Epithelial cell of proximal tubule (primary cell): ENCODE measurements around the gene KLHL29. TPM values are rescaled to one million over a fixed set of nuclear protein-coding genes. Genes with fewer than 3 reads are reported as not detected.

ENCODE experiments used
- DNase-seq: peaks from one replicate; pipeline ENCODE4 v3.0.0-alpha.2; 2011; ENCODE audit warnings: low read depth
- H3K4me3 ChIP-seq: 2 replicates; pipeline ENCODE4 v1.5.1; 2011; ENCODE audit warnings: low read depth, mild to moderate bottlenecking, low read length
- total RNA-seq: library from RNA; depleted of rRNA; stranded (reverse); fragments of >200 nt; gene quantifications from 2 replicates; pipeline ENCODE4 v1.2.3, GENCODE V29; 2015
- TF ChIP-seq, protein P1 (sequence below): conservative IDR thresholded peaks from 2 replicates; pipeline ENCODE4 v1.5.1; 2012; ENCODE audit warnings: low read depth, mild to moderate bottlenecking, low read length

Gene KLHL29
- total RNA-seq, 1 donor from 2014 or later, result 12.0 TPM

DNA sequence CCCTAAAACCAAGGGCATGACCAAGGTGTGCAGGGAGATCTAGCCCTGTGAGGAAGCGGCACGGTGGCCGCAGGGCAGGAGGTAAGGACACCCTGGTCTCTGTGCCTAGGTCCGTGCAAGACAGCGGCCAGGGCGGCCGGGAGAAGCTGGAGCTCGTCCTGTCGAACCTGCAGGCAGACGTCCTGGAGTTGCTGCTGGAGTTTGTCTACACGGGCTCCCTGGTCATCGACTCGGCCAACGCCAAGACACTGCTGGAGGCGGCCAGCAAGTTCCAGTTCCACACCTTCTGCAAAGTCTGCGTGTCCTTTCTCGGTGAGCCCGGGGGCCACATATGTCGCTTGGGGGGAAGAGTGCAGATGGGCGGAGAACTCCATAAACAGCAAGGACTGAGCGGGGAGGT lies 306.6 kb downstream of the KLHL29 start:
- TF ChIP-seq, protein P1, sequence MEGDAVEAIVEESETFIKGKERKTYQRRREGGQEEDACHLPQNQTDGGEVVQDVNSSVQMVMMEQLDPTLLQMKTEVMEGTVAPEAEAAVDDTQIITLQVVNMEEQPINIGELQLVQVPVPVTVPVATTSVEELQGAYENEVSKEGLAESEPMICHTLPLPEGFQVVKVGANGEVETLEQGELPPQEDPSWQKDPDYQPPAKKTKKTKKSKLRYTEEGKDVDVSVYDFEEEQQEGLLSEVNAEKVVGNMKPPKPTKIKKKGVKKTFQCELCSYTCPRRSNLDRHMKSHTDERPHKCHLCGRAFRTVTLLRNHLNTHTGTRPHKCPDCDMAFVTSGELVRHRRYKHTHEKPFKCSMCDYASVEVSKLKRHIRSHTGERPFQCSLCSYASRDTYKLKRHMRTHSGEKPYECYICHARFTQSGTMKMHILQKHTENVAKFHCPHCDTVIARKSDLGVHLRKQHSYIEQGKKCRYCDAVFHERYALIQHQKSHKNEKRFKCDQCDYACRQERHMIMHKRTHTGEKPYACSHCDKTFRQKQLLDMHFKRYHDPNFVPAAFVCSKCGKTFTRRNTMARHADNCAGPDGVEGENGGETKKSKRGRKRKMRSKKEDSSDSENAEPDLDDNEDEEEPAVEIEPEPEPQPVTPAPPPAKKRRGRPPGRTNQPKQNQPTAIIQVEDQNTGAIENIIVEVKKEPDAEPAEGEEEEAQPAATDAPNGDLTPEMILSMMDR, result no peak
- no peak overlapping the region for H3K4me3 ChIP-seq
- DNase-seq, result no peak

DNA sequence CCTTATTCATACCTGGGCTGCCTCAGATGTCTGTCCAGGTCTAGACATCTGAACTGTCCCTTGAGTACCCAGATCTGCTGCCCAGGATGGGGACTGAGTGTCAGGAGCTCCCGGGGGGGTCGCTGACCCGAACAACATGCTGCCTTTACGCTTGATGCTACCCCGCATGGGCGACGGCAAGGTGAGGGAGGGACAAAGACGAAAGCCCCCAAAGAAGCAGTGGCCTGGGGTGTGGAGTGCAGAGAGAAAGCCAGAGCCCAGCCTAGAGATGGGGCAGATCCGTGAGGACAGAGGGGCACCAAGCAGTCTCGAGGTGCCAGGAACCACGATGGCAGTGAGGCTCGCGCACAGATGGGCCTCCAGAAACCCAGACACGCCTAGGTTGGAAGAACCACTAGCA lies 307.3 kb downstream of the KLHL29 start:
- DNase-seq, result no peak
- TF ChIP-seq, protein P1, result no peak
- H3K4me3 ChIP-seq, result no peak overlapping the region

DNA sequence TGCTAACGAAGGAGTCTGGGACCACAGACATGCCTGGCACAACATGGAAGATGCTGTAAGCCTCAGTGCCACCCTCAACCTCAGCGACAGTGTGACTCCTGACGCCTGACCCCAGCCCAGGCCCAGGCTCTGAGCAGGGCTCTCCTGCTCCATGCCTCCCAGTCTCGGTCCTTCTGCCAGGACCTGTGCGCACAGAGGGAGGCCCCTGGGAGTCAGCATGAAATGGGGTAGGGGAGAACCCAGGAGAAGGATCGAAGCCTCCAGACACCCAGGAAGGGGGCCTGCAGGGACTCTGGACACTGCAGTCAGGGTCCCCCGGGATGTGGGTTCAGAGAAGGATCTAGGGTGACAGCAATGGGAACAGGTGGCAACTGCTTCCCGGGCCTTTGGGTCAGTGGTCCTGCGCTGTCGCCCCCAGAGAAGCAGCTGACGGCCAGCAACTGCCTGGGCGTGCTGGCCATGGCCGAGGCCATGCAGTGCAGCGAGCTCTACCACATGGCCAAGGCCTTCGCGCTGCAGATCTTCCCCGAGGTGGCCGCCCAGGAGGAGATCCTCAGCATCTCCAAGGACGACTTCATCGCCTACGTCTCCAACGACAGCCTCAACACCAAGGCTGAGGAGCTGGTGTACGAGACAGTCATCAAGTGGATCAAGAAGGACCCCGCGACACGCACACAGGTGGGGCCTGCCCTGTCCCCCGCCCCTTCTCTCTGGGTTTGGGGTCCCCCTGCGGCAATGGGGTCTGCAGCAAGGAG lies 308.0 kb downstream of the KLHL29 start:
- DNase-seq, result no peak
- H3K4me3 ChIP-seq, result no peak overlapping the region
- TF ChIP-seq, protein P1, result no peak

DNA sequence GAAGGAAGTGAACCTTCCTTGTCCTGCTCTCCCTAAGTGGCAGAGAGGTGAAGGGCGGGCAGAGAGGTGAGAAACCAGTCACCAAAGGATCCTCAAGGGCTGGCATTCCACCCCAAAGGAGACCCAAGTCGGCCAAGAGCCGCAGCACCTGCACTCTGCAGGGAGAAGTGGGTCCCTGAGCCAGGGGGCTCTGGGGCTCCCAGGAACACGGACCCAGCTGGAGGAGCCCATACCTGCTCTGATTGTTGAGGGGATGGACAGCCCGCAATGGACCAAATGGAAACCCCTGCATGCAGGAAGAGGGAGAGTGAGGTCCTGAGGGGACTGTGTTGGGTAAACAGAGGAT lies 308.6 kb downstream of the KLHL29 start:
- DNase-seq, result no peak
- H3K4me3 ChIP-seq, result no peak overlapping the region
- TF ChIP-seq, protein P1, result no peak

DNA sequence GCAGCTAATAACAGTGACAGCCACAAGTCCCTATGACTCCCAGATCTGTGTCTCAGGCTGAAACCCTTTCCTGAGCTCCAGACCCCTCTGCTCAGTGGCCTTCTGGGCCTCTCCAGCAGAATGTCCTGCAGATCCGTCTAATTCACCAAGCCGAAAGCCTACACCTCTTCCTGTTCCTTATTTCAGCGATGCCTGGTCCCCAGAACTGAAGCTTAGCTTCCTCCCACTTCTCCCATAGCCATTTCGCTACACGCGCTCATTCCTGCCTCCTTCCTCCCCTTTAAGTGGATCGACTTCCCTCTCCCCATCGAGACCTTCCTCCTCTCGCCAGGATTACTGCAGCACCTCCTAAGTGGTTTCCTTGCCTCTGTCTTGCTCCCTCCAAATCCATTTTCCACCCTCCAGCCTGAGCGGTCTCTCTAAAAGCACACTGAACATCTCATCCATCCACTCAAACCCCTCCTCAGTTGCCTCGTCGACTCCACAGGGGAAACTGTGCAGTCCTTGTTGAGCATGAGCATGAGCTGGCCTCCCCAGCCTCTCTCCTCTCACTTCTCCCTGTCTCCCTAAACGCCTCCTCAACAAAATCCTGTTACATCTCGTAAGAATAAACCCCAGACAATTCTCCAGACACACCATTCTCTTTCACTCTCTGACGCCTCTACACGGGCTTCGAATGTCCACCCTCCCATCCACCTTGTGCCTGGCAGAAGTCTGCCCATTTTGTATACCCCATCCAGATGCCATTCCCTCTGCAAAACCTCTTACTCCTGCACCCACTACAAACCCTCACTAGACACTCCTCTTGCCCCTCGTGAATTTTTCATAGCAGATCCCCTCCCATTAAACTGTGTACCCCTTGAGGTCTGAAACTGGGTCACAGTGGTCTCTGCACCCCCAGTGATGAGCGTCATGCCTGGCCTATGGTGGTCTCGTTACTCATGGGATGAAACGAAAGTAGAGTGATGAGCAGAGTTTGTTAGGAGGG lies 309.4 kb downstream of the KLHL29 start:
- DNase-seq, result no peak
- TF ChIP-seq, protein P1, result no peak
- H3K4me3 ChIP-seq, result no peak overlapping the region

DNA sequence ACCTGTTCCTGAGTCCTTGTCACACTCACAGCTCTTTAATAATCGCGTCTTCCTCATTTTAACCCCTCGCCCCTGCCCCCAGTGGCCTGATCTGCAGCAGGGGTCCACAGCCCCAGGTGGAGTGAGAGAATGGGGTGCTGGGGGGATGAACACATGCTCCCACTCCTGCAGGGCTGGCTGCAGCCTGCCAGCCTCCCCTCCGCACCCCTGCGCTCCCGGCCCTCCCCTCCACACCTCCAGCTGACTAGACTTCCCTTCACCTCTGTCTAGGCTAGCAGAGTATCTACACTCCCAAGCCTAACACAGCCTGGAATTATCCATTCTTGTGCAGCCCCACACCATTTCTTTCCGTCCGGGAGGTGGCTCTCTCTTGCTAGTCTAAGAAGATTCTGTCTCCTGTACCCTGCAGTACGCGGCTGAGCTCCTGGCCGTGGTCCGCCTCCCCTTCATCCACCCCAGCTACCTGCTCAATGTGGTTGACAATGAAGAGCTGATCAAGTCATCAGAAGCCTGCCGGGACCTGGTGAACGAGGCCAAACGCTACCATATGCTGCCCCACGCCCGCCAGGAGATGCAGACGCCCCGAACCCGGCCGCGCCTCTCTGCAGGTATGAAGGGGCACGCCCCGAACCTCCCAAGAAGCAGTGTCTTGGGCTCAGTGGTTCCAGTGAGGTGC lies 310.4 kb downstream of the KLHL29 start:
- no peak overlapping the region for H3K4me3 ChIP-seq
- TF ChIP-seq, protein P1, result no peak
- no peak for DNase-seq
